GM18508 (cell line): Measurements from ENCODE around the gene KHK.

ENCODE experiments used
- ATAC-seq: cut with Tn5 transposase; IDR thresholded peaks from one replicate; pipeline ENCODE4 v1.9.1; 2021; ENCODE audit warnings: moderate number of reproducible peaks; ENCODE audit not compliant: insufficient read depth, unreplicated experiment

The KHK gene

GRCh38 chr2:27123302-27124150 lies 37.0 kb downstream of the KHK start, which contains the start of gene ABHD1:
TSS of gene ABHD1 (plus strand) at chr2:27123815. CDS start at chr2:27123949, 134 bp downstream.
- no peak for ATAC-seq

- no peak for ATAC-seq
These were observed 38.5 kb downstream of the KHK start for GRCh38 chr2:27125104-27125503.

GRCh38 chr2:27126252-27126710 lies 39.7 kb downstream of the KHK start:
- ATAC-seq, result no peak

- ATAC-seq, result no peak
These were observed 41.5 kb downstream of the KHK start for GRCh38 chr2:27127883-27128667.

- ATAC-seq, result no peak
These were observed 42.3 kb downstream of the KHK start for GRCh38 chr2:27128668-27129571.

GRCh38 chr2:27130396-27130795 lies 43.8 kb downstream of the KHK start:
- no peak for ATAC-seq

GRCh38 chr2:27131429-27131828 lies 44.9 kb downstream of the KHK start:
- ATAC-seq, result no peak

- no peak for ATAC-seq
These were observed 46.8 kb downstream of the KHK start for GRCh38 chr2:27133195-27133875.

GRCh38 chr2:27133905-27134780 lies 47.6 kb downstream of the KHK start, which contains the start of gene PREB:
TSS of gene PREB (minus strand) at chr2:27134636. CDS start at chr2:27134421, 215 bp downstream.
- no peak for ATAC-seq

GRCh38 chr2:27134781-27135477 lies 48.4 kb downstream of the KHK start:
- no peak for ATAC-seq

GRCh38 chr2:27135478-27135955 lies 48.9 kb downstream of the KHK start:
- no peak for ATAC-seq

- ATAC-seq, result no peak
These were observed 50.2 kb downstream of the KHK start for GRCh38 chr2:27136751-27137150.

- ATAC-seq, result no peak
These were observed 50.9 kb downstream of the KHK start for GRCh38 chr2:27137322-27137935.

GRCh38 chr2:27138111-27138510 lies 51.5 kb downstream of the KHK start:
- ATAC-seq, result no peak

GRCh38 chr2:27139310-27139709 lies 52.7 kb downstream of the KHK start, which contains the start of gene PRR30:
TSS of gene PRR30 (minus strand) at chr2:27139410. CDS start at chr2:27138329, 1,081 bp downstream.
- no peak for ATAC-seq

GRCh38 chr2:27143285-27143684 lies 56.7 kb downstream of the KHK start:
- no peak for ATAC-seq

- ATAC-seq, result no peak
These were observed 59.1 kb downstream of the KHK start for GRCh38 chr2:27145682-27146081.
